ENCODE results near the gene CEP41.

Gene CEP41

GRCh38 chr7:130417213-130417612 is 23.6 kb downstream of the CEP41 start:
- DNase-seq, result no peak

- DNase-seq, result no peak
These were observed 25.8 kb downstream of the CEP41 start for GRCh38 chr7:130415006-130415405.

DNA sequence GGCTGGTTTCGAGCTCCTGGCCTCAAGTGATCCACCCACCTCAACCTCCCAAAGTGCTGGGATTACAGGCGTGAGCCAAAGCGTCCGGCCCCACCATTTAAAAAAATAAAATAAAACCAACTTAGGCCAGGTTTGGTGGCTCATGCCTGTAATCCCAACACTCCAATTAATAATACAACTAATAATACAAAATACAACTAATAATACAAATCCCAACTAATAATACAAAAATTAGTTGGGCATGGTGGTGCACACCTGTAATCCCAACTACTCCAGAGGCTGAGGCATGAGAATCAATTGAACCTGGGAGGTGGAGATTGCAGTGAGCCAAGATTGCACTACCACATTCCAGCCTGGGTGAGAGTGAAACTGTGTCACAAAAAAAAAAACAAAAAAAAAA is 27.6 kb downstream of the CEP41 start:
- DNase-seq, result no peak

DNA sequence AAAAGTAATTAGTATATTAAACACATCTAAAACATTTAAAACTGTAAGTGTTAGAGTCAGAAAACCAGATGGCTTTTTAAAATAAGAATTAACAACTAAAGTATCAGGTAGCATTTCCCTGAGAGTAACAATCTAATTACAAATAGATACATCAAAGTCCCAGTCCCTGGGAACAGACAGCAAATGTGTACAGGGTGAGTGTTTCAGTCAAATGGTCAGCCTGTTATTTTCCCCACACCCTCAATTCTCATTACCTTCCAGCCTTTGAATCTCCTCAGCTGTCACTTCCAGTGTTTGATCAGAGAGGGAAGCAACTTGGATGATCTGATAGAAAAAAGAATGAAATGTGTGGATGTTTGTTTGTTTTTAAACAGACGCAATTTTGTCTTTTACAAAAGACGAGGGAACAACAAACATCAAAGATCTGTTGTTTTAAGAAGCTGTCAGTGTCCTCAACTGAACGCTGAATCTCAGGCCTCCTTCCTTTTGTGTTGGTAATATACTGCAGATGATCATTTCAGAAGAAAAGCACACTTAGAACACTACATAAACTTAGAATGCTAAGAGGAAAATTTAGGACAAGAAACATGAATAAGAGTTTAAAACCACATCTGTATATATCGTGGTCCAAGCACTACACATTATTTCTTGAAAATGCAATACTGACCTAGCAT is 29.8 kb downstream of the CEP41 start:
- no peak for DNase-seq

DNA sequence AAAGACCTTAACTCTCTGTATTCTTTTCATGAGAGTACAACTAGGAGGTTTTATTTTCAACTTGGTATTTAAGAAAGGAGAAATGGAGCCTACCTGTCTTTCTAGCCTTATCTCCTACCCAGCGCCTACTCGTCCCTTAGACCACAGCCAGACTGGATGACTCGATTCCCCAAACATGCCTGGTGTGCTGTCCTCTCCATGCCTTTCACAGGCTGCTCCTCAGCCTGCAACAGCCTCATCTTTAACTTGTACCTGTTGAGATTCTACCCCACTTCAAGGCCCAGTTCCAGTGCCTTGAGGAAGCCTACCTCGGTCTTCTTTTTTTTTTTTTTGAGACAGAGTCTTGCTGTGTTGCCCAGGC is 31.1 kb downstream of the CEP41 start:
- no peak for DNase-seq

DNA sequence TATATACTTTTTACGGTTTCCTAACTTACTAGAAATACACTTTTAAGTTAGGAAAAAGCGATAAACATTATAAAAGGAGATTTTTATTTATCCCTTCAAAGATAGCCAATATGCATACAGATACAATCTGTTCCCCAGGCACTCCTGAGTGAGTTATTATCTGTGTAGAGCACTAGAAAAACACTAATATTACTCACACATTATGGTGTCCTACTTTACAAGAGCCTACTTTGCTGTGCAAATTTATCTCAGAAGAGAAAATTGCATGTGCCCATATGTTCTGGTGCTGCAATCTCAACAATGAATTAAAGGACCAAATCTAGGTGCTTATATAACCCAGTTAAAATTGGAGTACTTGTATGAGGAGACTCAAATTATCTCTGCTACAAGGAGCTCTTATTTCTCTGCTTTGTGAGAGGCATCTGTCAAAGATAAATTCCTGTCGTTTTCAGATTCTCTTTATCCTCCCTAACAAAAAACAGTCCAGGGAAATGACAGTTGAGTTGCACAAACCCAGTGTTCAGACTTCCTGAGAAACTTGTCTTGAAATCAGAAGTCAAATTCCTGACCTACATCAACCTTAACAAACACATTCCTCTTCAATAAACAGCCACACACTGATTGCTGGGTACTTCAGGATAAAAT is 31.6 kb downstream of the CEP41 start:
- no peak for DNase-seq

DNA sequence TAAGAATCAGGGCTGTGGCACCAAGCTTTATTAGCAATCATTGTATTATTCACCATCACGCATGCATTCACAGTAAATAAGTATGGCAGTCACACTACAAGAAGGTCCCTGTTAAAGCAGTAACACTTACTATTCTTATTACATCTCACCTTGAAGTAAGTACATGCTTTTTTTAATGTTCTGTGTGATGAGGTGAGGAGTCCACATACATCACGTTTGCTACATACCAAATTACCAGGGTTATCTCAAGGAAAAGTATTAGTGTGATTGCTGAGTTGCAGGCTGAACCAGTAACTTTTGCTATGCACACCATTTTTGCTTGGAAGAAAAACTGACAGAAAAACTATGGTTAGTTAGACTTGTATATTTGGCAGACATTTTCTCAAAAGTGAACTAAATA is 35.8 kb downstream of the CEP41 start:
- DNase-seq, result no peak

- no peak for DNase-seq
These were observed 39.2 kb downstream of the CEP41 start for GRCh38 chr7:130401578-130401977.

DNA sequence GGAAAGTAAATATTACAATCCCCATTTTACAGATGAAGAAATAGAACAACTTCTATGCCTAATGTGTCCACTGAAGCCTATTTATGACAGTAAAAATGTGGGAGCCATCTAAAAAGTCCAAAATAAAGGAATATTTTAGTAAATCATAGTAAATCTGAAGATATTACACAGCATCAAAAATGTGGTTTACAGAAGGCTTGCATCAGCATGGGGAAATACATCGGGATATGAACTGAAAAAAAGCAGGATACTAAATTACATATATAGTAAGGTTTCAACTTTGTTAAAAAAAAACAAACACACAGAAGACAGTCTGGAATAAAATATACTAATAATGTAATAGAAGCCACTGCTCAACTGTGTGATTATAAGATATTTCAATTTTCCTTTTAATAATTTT is 39.7 kb downstream of the CEP41 start:
- no peak for DNase-seq

- no peak for DNase-seq
These were observed 40.7 kb downstream of the CEP41 start for GRCh38 chr7:130400120-130400572.

DNA sequence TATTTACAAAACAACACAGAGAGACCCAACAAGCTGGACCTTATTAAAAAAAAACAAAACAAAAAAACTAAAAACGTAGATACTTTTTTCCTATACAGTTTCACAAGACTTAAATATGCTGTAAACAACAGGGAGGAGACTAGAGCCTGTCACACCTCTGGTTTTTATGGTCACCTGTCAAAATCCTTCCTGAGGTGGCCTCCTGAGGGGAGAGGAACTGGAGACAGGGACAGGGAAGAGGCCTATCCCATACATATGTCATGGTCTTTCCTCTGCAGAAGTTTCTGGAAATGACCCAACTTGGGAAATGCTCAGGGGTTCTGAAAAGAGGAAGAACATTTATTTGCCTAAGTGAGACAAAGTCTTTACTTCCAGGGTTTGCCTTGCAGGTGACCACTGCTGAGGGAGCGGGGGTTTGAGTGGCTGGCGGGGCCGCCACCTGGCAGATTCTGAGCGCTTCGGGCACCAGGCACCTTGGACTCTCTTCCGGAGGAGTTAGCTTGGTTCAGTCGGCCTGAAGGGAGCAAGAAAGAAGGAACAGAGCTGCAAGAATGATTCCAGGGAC is 42.2 kb downstream of the CEP41 start:
- no peak for DNase-seq

- no peak for DNase-seq
These were observed 43.1 kb downstream of the CEP41 start for GRCh38 chr7:130397758-130398073.

GRCh38 chr7:130397051-130397757 is 43.6 kb downstream of the CEP41 start:
- DNase-seq, result no peak

- DNase-seq, result no peak
These were observed 44.7 kb downstream of the CEP41 start for GRCh38 chr7:130396109-130396508.

GRCh38 chr7:130395421-130395820 is 45.4 kb downstream of the CEP41 start:
- DNase-seq, result no peak

DNA sequence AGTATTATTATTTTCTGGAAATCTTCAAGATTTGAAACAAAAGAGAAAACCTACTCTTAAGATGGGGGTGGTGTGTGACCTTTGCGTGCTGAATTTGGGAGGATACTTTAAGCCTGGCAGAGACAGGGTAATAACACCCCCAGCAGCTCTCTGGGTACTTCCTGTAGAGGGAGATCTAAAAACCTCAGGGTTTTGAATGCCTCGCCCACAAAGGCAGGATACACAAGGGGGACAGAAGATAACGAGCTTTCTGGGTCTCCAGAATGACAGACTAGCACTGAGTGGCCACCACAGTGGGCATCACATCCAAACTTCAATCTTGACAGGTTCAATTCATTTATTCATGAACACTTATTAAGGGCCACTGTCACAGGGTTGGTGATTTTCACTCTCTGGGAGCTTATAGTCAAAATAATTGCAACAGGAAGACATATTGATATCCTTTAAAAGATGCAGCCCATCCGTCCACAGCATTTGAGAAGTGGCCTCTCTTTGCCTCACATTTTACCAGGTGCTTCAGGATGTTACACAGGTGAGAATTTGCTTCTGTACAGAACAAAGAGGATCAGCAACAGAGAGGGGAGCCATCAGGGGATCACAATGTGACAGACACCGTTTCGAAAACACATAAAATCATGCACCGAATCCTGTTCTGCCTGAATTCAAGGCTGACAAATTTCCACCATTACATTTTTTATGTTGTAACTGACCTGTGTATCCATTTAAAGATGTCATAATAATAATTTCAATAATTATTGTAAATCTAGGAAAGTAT is 46.2 kb downstream of the CEP41 start:
- DNase-seq, result no peak

- no peak for DNase-seq
These were observed 46.9 kb downstream of the CEP41 start for GRCh38 chr7:130393841-130394411.

DNA sequence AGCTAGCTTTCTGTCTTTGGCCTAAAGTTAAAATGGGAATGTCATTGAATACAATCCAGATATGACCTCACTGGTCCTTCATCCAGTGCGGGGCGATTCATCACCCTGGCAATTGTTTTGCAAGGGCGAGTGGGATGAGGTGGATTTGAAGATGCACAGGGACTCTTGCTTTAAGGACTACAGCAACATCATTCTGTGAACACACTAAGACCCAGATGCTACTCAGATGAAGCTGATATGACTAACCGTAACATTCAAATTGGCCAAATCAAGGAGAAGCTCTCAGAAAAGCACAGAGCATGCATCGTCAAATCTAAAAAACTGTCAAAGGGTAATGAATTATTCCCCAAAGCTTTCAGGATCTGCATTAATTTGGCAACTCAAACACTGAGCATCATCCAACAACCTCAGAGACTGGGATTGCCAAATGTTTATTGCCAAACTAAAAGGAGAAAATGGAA is 47.7 kb downstream of the CEP41 start:
- DNase-seq, result no peak

DNA sequence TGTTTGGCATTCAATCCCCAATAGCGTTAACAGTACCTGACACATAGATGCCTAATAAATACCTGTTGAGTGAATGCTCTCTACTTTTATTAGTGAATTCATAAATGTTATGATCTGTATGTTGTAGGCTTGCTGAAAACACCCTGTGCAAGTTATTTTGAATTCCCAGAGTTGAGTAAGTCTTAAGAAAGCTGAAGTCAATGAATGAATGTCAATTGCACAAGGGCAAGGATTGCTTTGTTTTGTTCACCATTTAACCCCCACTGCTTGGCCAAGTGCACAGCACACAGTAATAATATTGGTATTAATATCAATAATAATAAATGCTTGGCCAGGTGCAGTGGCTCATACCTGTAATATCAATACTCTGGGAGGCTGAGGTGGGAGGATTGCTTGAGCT is 50.3 kb downstream of the CEP41 start:
- DNase-seq, result no peak

DNA sequence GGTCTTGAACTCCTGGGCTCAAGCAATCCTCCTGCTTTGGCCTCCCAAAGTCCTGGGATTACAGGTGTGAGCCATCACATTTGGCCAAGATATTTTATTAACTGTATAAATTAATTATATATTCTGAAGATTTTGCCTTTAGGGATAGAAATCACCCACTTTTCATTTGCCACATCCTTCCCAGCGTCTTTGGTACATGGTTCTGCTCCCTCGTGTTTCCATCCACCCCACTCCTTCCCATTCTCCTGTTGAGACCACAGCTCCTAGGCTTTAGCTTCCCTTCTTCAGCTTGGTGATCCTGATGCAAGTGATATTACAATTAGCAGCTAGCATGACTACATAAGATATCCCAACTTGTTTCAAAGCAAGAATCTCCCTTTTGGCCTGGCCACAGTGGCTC is 52.1 kb downstream of the CEP41 start:
- DNase-seq, result no peak

GRCh38 chr7:130387628-130388403 is 53.0 kb downstream of the CEP41 start:
- DNase-seq, result no peak

- DNase-seq, result no peak
These were observed 53.5 kb downstream of the CEP41 start for GRCh38 chr7:130387306-130387627.
